ENCODE measurements around the gene ATP6AP2. TPM values are rescaled to one million over a fixed set of nuclear protein-coding genes. Genes with fewer than 3 reads are reported as not detected.

ATP6AP2 gene
- total RNA-seq, result 100 to 1,000 TPM in 2 of 4 donors, 10 to 100 TPM in 2; 86.4 to 121 (median 101) TPM
- 10 to 100 TPM; 16.8 to 60.1 (median 51.1) TPM for polyA plus RNA-seq

- Histone ChIP-seq H3K36me3 (no peaks in the 10 kb centered on the region), H3K27ac (peak within 1 kb of the TSS; percentile 90 to 98 (median 93)), H3K4me3 (peak within 1 kb of the TSS; percentile 56 to 86 (median 82)), H3K4me1 (peaks cover 0 to 10% (median 8%) of the 10 kb centered on the region in 4 donors), H3K9me3 (no peaks in the 10 kb centered on the region), H3K27me3 (no peaks in the 10 kb centered on the region)
- DNase-seq, result peak; percentile 96
- intact Hi-C loops (cut with DNase I), result loop anchor here (5.0 kb wide), 2 partner anchors 38 to 62 kb away; no protein-coding TSS in a partner anchor
- TF ChIP-seq POLR2AphosphoS5 (IDR thresholded peaks at IDR 0.05), result peak; percentile 75 to 93 (median 90)
- no peak for TF ChIP-seq CTCF (IDR thresholded peaks at IDR 0.05)
- peak; percentile 54 to 56 for TF ChIP-seq POLR2A (IDR thresholded peaks at IDR 0.05)
- TF ChIP-seq EP300 (IDR thresholded peaks at IDR 0.05), result no peak
- 1% methylated on average over 89 of the region's 89 CpGs for WGBS, 2 donors
These were observed at the start of gene ATP6AP2 for GRCh38 chrX:40580537-40581335. Gene ATP6AP2 (plus strand): TSS chrX:40580970. CDS start chrX:40581066, 96 bp downstream.

GRCh38 chrX:40531056-40531826, 49.5 kb upstream of the ATP6AP2 start:
- Histone ChIP-seq H3K9me3 (no peaks in the 10 kb centered on the region), H3K27me3 (no peaks in the 10 kb centered on the region), H3K27ac (no peak overlapping the region), H3K36me3 (no peaks in the 10 kb centered on the region), H3K4me1 (no peaks in the 10 kb centered on the region), H3K4me3 (no peak overlapping the region)
- TF ChIP-seq POLR2AphosphoS5 (IDR thresholded peaks at IDR 0.05) (no peak), CTCF (IDR thresholded peaks at IDR 0.05) (no peak), EP300 (IDR thresholded peaks at IDR 0.05) (no peak), POLR2A (IDR thresholded peaks at IDR 0.05) (no peak)
- intact Hi-C loops (cut with DNase I), result no loop called here
- 14 to 54% methylated on average over 16 of the region's 16 CpGs for WGBS, 2 donors
- no peak for DNase-seq

GRCh38 chrX:40537310-40537709, 43.5 kb upstream of the ATP6AP2 start:
- Histone ChIP-seq H3K9me3 (no peaks in the 10 kb centered on the region), H3K27me3 (no peaks in the 10 kb centered on the region), H3K4me1 (peaks cover 0 to 14% (median 0%) of the 10 kb centered on the region in 4 donors), H3K36me3 (no peaks in the 10 kb centered on the region), H3K4me3 (no peak overlapping the region), H3K27ac (no peak overlapping the region)
- TF ChIP-seq POLR2A (IDR thresholded peaks at IDR 0.05), result no peak
- no peak for TF ChIP-seq POLR2AphosphoS5 (IDR thresholded peaks at IDR 0.05)
- TF ChIP-seq EP300 (IDR thresholded peaks at IDR 0.05), result no peak
- no peak for TF ChIP-seq CTCF (IDR thresholded peaks at IDR 0.05)
- DNase-seq, result no peak
- 88 to 96% methylated on average over 4 of the region's 4 CpGs for WGBS, 2 donors
- intact Hi-C loops (cut with DNase I), result no loop called here

- Histone ChIP-seq H3K9me3 (no peaks in the 10 kb centered on the region), H3K27me3 (no peaks in the 10 kb centered on the region), H3K27ac (no peak overlapping the region), H3K36me3 (no peaks in the 10 kb centered on the region), H3K4me3 (no peak overlapping the region), H3K4me1 (peaks cover 0 to 14% (median 0%) of the 10 kb centered on the region in 4 donors)
- DNase-seq, result no peak
- 33 to 70% methylated on average over 5 of the region's 5 CpGs for WGBS, 2 donors
- intact Hi-C loops (cut with DNase I), result no loop called here
- TF ChIP-seq POLR2AphosphoS5 (IDR thresholded peaks at IDR 0.05) (no peak), POLR2A (IDR thresholded peaks at IDR 0.05) (no peak), EP300 (IDR thresholded peaks at IDR 0.05) (no peak), CTCF (IDR thresholded peaks at IDR 0.05) (no peak)
These were observed 42.4 kb upstream of the ATP6AP2 start for GRCh38 chrX:40538406-40538805.
